ENCODE measurements around the gene TDP1.

Gene TDP1

DNA sequence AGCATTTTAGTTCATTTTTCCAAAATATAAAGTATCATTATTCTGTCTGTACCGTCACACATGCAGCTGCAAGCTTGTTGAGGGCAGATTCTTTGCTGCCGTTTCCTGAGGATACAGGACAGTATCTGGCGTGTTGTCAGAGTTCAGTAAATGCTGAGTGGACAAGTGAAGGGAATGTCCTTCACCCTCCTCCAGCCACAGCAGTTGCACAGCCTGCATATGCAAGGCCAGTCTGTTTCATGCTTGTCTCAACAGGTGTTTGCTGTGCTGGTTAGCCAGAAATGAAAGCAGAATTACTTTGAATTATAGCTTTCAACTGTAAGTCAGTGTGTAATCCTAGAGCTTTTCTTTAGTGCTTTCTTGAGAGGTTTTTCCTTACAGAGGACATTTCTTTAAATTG lies 36.5 kb downstream of the TDP1 start:
- no peak overlapping the region for H3K4me3 ChIP-seq (ENCODE audit: low read depth, low read length)
- DNase-seq (ENCODE audit: low read depth), result no peak
- TF ChIP-seq, protein P1, sequence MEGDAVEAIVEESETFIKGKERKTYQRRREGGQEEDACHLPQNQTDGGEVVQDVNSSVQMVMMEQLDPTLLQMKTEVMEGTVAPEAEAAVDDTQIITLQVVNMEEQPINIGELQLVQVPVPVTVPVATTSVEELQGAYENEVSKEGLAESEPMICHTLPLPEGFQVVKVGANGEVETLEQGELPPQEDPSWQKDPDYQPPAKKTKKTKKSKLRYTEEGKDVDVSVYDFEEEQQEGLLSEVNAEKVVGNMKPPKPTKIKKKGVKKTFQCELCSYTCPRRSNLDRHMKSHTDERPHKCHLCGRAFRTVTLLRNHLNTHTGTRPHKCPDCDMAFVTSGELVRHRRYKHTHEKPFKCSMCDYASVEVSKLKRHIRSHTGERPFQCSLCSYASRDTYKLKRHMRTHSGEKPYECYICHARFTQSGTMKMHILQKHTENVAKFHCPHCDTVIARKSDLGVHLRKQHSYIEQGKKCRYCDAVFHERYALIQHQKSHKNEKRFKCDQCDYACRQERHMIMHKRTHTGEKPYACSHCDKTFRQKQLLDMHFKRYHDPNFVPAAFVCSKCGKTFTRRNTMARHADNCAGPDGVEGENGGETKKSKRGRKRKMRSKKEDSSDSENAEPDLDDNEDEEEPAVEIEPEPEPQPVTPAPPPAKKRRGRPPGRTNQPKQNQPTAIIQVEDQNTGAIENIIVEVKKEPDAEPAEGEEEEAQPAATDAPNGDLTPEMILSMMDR (IDR thresholded peaks at IDR 0.05; ENCODE audit: low read depth, low read length), result no peak
- TF ChIP-seq, protein P2, sequence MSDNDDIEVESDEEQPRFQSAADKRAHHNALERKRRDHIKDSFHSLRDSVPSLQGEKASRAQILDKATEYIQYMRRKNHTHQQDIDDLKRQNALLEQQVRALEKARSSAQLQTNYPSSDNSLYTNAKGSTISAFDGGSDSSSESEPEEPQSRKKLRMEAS (IDR thresholded peaks at IDR 0.05; ENCODE audit: low read depth, low read length), result no peak
- TF ChIP-seq POLR2A (IDR thresholded peaks at IDR 0.05; ENCODE audit: extremely low read depth, insufficient read length), result no peak
- TF ChIP-seq MYC (IDR thresholded peaks at IDR 0.05; ENCODE audit: low read depth, low read length), result no peak

DNA sequence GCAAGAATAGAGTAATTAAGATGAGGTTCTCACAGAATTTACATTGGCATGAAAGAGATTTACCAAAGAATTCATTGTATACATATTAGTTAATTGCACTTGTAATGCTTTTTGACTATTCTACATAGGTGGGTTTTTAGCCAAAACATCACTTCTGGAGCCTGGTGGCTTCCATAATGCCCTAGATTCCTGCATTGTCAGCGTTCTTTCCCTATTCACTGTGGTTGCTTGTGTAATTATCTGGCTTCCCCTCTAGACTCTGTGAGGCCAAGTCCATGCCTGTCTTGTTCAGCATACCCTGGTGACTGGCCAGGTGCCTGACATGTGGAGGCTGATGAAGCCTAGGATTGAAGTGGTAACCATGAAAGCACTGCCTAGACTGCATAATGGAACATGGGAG lies 41.2 kb downstream of the TDP1 start:
- no peak for DNase-seq (ENCODE audit: low read depth)
- TF ChIP-seq, protein P2 (IDR thresholded peaks at IDR 0.05; ENCODE audit: low read depth, low read length), result no peak
- no peak for TF ChIP-seq POLR2A (IDR thresholded peaks at IDR 0.05; ENCODE audit: extremely low read depth, insufficient read length)
- TF ChIP-seq MYC (IDR thresholded peaks at IDR 0.05; ENCODE audit: low read depth, low read length), result no peak
- TF ChIP-seq, protein P1 (IDR thresholded peaks at IDR 0.05; ENCODE audit: low read depth, low read length), result no peak
- no peak overlapping the region for H3K4me3 ChIP-seq (ENCODE audit: low read depth, low read length)

DNA sequence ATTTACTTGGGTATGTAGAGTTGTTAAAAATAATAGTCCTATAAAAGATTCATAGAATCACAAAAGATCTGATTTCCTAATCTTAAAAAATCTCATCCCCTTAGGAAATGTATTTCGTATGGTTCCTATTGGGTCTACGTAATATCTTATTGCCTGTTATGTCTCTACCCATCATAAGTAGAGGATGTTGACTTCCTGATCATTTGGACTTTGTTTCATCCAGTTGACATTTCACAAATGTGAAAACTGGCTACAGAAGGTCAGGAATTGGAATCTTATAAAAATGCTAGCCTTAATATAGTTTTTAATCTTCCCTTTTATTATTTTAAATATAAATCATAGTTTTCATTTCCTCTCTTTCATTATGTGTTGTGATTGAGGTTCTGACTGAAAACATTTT lies 45.2 kb downstream of the TDP1 start:
- DNase-seq (ENCODE audit: low read depth), result no peak
- TF ChIP-seq, protein P2 (IDR thresholded peaks at IDR 0.05; ENCODE audit: low read depth, low read length), result no peak
- TF ChIP-seq POLR2A (IDR thresholded peaks at IDR 0.05; ENCODE audit: extremely low read depth, insufficient read length) (no peak), MYC (IDR thresholded peaks at IDR 0.05; ENCODE audit: low read depth, low read length) (no peak)
- TF ChIP-seq, protein P1 (IDR thresholded peaks at IDR 0.05; ENCODE audit: low read depth, low read length), result no peak
- no peak overlapping the region for H3K4me3 ChIP-seq (ENCODE audit: low read depth, low read length)

DNA sequence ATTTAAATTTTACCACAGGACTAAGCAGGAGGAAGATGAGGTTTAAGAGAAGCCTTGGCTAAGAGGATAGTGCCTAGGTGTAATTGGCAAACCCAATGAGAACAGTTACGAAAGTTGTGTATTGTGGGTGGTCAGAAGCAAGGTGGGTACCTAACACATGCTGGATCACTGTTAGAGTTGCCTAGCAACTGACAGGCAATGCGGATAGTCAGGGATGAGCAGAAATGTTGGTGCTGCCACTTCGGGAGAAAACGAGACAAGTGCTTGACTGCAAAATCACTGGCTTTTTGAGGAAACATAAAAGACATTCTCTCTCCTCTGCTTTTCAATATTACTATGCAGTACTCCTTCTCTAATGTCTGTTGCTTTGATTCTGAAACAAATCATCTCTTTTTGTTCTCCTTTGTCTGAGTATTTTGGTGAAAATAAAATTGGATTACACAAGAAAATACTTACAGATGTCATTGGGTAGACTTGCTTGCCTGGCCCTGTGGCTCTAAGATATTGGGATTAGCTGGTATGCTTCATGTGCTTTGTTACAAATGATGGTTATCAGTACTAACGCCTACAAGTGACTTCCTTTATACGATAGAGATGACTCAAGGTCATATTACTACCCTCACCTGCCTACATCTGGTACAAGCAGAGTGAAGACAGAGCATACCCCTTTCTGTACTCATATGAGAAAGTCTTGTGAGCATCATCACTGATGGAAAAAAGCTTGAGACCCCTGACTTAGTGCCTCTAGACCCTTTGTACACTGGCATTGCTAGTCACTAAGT lies 48.0 kb downstream of the TDP1 start:
- TF ChIP-seq, protein P1 (IDR thresholded peaks at IDR 0.05; ENCODE audit: low read depth, low read length), result no peak
- TF ChIP-seq, protein P2 (IDR thresholded peaks at IDR 0.05; ENCODE audit: low read depth, low read length), result no peak
- TF ChIP-seq MYC (IDR thresholded peaks at IDR 0.05; ENCODE audit: low read depth, low read length), result no peak
- TF ChIP-seq POLR2A (IDR thresholded peaks at IDR 0.05; ENCODE audit: extremely low read depth, insufficient read length), result no peak
- no peak for DNase-seq (ENCODE audit: low read depth)

DNA sequence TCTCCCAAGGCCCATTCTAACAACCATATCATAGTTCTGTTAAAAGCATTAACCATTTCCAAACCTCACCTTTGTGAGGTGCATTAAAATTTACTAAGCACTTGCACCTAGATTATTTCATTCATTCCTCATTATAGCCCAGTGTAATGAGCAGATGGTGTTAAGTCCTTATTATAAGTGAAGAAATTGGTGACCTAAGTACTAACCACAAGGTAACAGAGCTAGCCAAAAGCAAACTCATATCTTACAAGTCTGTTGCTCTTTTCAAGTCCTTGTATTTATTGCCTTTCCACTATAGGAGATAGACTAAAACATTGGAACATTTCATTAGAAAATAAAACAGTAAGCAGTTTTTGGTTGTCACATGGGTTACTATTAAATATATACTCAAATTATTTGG lies 49.7 kb downstream of the TDP1 start:
- no peak for DNase-seq (ENCODE audit: low read depth)
- TF ChIP-seq, protein P2 (IDR thresholded peaks at IDR 0.05; ENCODE audit: low read depth, low read length), result no peak
- TF ChIP-seq, protein P1 (IDR thresholded peaks at IDR 0.05; ENCODE audit: low read depth, low read length), result no peak
- TF ChIP-seq MYC (IDR thresholded peaks at IDR 0.05; ENCODE audit: low read depth, low read length) (no peak), POLR2A (IDR thresholded peaks at IDR 0.05; ENCODE audit: extremely low read depth, insufficient read length) (no peak)
- no peak overlapping the region for H3K4me3 ChIP-seq (ENCODE audit: low read depth, low read length)

More for the DNA sequence above, 48.0 kb downstream of the TDP1 start:
- H3K4me3 ChIP-seq (ENCODE audit: low read depth, low read length), result no peak overlapping the region

Measured in NB4 (cell line).